ENCODE results near the gene CARD6.
"Not testable (repeated sequence)": the region's sequence is repeated elsewhere in the genome, so short reads cannot be mapped to it uniquely, and the experiment has no call there.

Gene CARD6

GRCh38 chr5:40812125-40812524 is 29.0 kb upstream of the CARD6 start:
- H3K4me1 ChIP-seq = no peaks in the 10 kb centered on the region
- H3K27me3 ChIP-seq (ENCODE audit: low read depth) = no peaks in the 10 kb centered on the region
- no peaks in the 10 kb centered on the region for H3K9me3 ChIP-seq
- H3K4me3 ChIP-seq = no peak overlapping the region
- H3K36me3 ChIP-seq (replicated peaks) = no peaks in the 10 kb centered on the region
- in situ Hi-C loops (cut with MboI; ENCODE audit: low sequenced_read_pairs) = no loop called here
- DNase-seq (ENCODE audit: low spot score in 2 of 2) = no peak

- no peaks in the 10 kb centered on the region for H3K9me3 ChIP-seq
- no peaks in the 10 kb centered on the region for H3K27me3 ChIP-seq (ENCODE audit: low read depth)
- H3K4me1 ChIP-seq = no peaks in the 10 kb centered on the region
- DNase-seq (ENCODE audit: low spot score in 2 of 2) = no peak
- in situ Hi-C loops (cut with MboI; ENCODE audit: low sequenced_read_pairs) = no loop called here
- H3K4me3 ChIP-seq = no peak overlapping the region
- no peaks in the 10 kb centered on the region for H3K36me3 ChIP-seq (replicated peaks)
Measured at GRCh38 chr5:40813698-40814281, 27.4 kb upstream of the CARD6 start.

GRCh38 chr5:40823459-40823858 is 17.7 kb upstream of the CARD6 start:
- Histone ChIP-seq H3K9me3 (no peaks in the 10 kb centered on the region), H3K4me3 (no peak overlapping the region), H3K27me3 (ENCODE audit: low read depth) (no peaks in the 10 kb centered on the region), H3K36me3 (replicated peaks) (peaks cover 31% of the 10 kb centered on the region), H3K4me1 (no peaks in the 10 kb centered on the region)
- DNase-seq (ENCODE audit: low spot score in 2 of 2) = no peak
- in situ Hi-C loops (cut with MboI; ENCODE audit: low sequenced_read_pairs) = no loop called here

- in situ Hi-C loops (cut with MboI; ENCODE audit: low sequenced_read_pairs); DNase-seq (ENCODE audit: low spot score in 2 of 2); H3K9me3 ChIP-seq; H3K27me3 ChIP-seq (ENCODE audit: low read depth); H3K4me1 ChIP-seq; H3K4me3 ChIP-seq: not testable (repeated sequence)
- H3K36me3 ChIP-seq (replicated peaks) = peaks cover 52% of the 10 kb centered on the region
Measured at GRCh38 chr5:40825461-40826043, 15.6 kb upstream of the CARD6 start.

GRCh38 chr5:40826489-40827187 is 14.5 kb upstream of the CARD6 start:
- Histone ChIP-seq H3K36me3 (replicated peaks) (peaks cover 63% of the 10 kb centered on the region), H3K4me1 (peaks cover under 1% of the 10 kb centered on the region; the same call in 1 of the 2 replicates), H3K4me3 (no peak overlapping the region), H3K27me3 (ENCODE audit: low read depth) (no peaks in the 10 kb centered on the region), H3K9me3 (no peaks in the 10 kb centered on the region)
- in situ Hi-C loops (cut with MboI; ENCODE audit: low sequenced_read_pairs) = no loop called here
- DNase-seq (ENCODE audit: low spot score in 2 of 2) = no peak

- DNase-seq (ENCODE audit: low spot score in 2 of 2) = no peak
- Histone ChIP-seq H3K4me3 (no peak overlapping the region), H3K4me1 (peaks cover 8% of the 10 kb centered on the region), H3K9me3 (no peaks in the 10 kb centered on the region), H3K27me3 (ENCODE audit: low read depth) (no peaks in the 10 kb centered on the region), H3K36me3 (replicated peaks) (peaks cover 70% of the 10 kb centered on the region)
- in situ Hi-C loops (cut with MboI; ENCODE audit: low sequenced_read_pairs) = no loop called here
Measured at GRCh38 chr5:40827188-40827977, 13.8 kb upstream of the CARD6 start.

- Histone ChIP-seq H3K9me3 (no peaks in the 10 kb centered on the region), H3K36me3 (replicated peaks) (peaks cover 78% of the 10 kb centered on the region), H3K4me3 (no peak overlapping the region), H3K27me3 (ENCODE audit: low read depth) (no peaks in the 10 kb centered on the region), H3K4me1 (peaks cover 13% of the 10 kb centered on the region)
- in situ Hi-C loops (cut with MboI; ENCODE audit: low sequenced_read_pairs) = no loop called here
- no peak for DNase-seq (ENCODE audit: low spot score in 2 of 2)
Measured at GRCh38 chr5:40828021-40828631, 13.0 kb upstream of the CARD6 start.

GRCh38 chr5:40828690-40829661 is 12.2 kb upstream of the CARD6 start:
- H3K9me3 ChIP-seq = no peaks in the 10 kb centered on the region
- H3K36me3 ChIP-seq (replicated peaks) = peaks cover 86% of the 10 kb centered on the region
- peaks cover 13% of the 10 kb centered on the region for H3K4me1 ChIP-seq
- in situ Hi-C loops (cut with MboI; ENCODE audit: low sequenced_read_pairs) = no loop called here
- H3K4me3 ChIP-seq = no peak overlapping the region
- DNase-seq (ENCODE audit: low spot score in 2 of 2) = no peak
- no peaks in the 10 kb centered on the region for H3K27me3 ChIP-seq (ENCODE audit: low read depth)

- no peaks in the 10 kb centered on the region for H3K9me3 ChIP-seq
- no peaks in the 10 kb centered on the region for H3K27me3 ChIP-seq (ENCODE audit: low read depth)
- peaks cover 96% of the 10 kb centered on the region for H3K36me3 ChIP-seq (replicated peaks)
- DNase-seq (ENCODE audit: low spot score in 2 of 2) = no peak
- peaks cover 13% of the 10 kb centered on the region for H3K4me1 ChIP-seq
- no peak overlapping the region for H3K4me3 ChIP-seq
- in situ Hi-C loops (cut with MboI; ENCODE audit: low sequenced_read_pairs) = no loop called here
Measured at GRCh38 chr5:40829748-40830533, 11.2 kb upstream of the CARD6 start.

GRCh38 chr5:40831346-40832210 is 9.6 kb upstream of the CARD6 start:
- Histone ChIP-seq H3K9me3 (no peaks in the 10 kb centered on the region), H3K27me3 (ENCODE audit: low read depth) (no peaks in the 10 kb centered on the region), H3K4me1 (peaks cover 13% of the 10 kb centered on the region), H3K36me3 (replicated peaks) (peaks cover 84% of the 10 kb centered on the region), H3K4me3 (no peak overlapping the region)
- DNase-seq (ENCODE audit: low spot score in 2 of 2) = no peak
- in situ Hi-C loops (cut with MboI; ENCODE audit: low sequenced_read_pairs) = no loop called here

GRCh38 chr5:40832345-40832744 is 8.8 kb upstream of the CARD6 start:
- no peak for DNase-seq (ENCODE audit: low spot score in 2 of 2)
- H3K4me3 ChIP-seq = no peak overlapping the region
- in situ Hi-C loops (cut with MboI; ENCODE audit: low sequenced_read_pairs) = no loop called here

More at GRCh38 chr5:40832345-40832744, 8.8 kb upstream of the CARD6 start:
- Histone ChIP-seq H3K4me1 (peaks cover 13% of the 10 kb centered on the region), H3K9me3 (no peaks in the 10 kb centered on the region), H3K27me3 (ENCODE audit: low read depth) (no peaks in the 10 kb centered on the region), H3K36me3 (replicated peaks) (peaks cover 76% of the 10 kb centered on the region)

All from HAP-1 (cell line).